ENCODE measurements around the gene DOCK10.

DNA sequence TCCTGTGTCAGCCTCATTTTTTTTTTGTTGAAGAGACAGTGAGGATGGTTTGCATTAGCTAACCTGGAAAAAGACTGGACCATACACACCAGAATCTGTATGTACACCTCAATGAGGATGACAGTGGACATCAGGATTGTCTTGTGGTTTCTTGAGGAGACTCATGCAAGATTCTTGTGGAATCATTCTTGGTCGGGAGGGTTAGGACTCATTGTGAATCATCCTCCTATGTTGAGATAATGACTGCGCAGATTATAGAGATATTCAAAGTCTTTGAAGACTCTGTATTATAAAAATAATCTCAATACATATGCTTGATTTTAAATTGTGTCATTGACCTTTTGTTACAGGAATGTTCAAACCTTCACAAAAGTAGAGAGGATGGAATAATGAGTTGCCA is 49.1 kb upstream of the DOCK10 start:
- TF ChIP-seq POLR2A (IDR thresholded peaks at IDR 0.05), result no peak
- TF ChIP-seq, protein P1, sequence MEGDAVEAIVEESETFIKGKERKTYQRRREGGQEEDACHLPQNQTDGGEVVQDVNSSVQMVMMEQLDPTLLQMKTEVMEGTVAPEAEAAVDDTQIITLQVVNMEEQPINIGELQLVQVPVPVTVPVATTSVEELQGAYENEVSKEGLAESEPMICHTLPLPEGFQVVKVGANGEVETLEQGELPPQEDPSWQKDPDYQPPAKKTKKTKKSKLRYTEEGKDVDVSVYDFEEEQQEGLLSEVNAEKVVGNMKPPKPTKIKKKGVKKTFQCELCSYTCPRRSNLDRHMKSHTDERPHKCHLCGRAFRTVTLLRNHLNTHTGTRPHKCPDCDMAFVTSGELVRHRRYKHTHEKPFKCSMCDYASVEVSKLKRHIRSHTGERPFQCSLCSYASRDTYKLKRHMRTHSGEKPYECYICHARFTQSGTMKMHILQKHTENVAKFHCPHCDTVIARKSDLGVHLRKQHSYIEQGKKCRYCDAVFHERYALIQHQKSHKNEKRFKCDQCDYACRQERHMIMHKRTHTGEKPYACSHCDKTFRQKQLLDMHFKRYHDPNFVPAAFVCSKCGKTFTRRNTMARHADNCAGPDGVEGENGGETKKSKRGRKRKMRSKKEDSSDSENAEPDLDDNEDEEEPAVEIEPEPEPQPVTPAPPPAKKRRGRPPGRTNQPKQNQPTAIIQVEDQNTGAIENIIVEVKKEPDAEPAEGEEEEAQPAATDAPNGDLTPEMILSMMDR (IDR thresholded peaks at IDR 0.05), result no peak

Data from uterus (tissue), 2 donors.